ENCODE measurements around the gene POLH. TPM values are rescaled to one million over a fixed set of nuclear protein-coding genes. Genes with fewer than 3 reads are reported as not detected.

POLH gene
- total and polyA plus RNA-seq, 9 of the 15 experiments (the other 6 are each of a cell fraction or from before 2014, with no cell fraction given), result 5.8 to 31.6 (median 20.6) TPM

DNA sequence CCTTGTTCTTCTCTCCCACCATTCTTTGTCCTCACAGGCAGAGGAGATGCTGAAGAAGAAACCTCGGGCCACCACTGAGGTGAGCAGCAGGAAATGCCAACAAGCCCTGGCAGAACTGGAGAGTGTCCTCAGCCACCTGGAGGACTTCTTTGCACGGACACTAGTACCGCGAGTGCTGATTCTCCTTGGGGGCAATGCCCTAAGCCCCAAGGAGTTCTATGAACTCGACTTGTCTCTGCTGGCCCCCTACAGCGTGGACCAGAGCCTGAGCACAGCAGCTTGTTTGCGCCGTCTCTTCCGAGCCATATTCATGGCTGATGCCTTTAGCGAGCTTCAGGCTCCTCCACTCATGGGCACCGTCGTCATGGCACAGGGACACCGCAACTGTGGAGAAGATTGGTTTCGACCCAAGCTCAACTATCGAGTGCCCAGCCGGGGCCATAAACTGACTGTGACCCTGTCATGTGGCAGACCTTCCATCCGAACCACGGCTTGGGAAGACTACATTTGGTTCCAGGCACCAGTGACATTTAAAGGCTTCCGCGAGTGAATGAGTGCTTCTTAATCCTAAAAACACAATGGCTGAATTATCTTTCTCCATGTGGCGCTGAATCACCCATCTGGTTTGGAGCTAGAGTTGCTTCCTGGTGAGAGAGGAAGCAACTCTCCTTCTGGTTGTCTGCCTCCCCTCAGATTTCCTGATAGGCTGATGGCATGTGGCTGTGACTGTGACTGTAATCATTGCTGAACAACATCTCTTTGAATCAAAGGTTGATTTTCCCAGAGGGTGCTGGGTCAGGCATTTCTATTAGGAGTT, 64.2 kb downstream of the POLH start (continued):
- TF ChIP-seq, protein P1, sequence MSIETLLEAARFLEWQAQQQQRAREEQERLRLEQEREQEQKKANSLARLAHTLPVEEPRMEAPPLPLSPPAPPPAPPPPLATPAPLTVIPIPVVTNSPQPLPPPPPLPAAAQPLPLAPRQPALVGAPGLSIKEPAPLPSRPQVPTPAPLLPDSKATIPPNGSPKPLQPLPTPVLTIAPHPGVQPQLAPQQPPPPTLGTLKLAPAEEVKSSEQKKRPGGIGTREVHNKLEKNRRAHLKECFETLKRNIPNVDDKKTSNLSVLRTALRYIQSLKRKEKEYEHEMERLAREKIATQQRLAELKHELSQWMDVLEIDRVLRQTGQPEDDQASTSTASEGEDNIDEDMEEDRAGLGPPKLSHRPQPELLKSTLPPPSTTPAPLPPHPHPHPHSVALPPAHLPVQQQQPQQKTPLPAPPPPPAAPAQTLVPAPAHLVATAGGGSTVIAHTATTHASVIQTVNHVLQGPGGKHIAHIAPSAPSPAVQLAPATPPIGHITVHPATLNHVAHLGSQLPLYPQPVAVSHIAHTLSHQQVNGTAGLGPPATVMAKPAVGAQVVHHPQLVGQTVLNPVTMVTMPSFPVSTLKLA (conservative IDR thresholded peaks at IDR 0.05), result peak; percentile 69 to 88
- TF ChIP-seq BCL6 (CRISPR knock-in tag; IDR thresholded peaks at IDR 0.05), result no peak
- TF ChIP-seq MCM7 (IDR thresholded peaks at IDR 0.05), result no peak
- TF ChIP-seq EGR1 (conservative IDR thresholded peaks at IDR 0.05), result no peak
- peak; percentile 51 for TF ChIP-seq C11orf30 (IDR thresholded peaks at IDR 0.05; ENCODE audit: low read depth)
- TF ChIP-seq DMBX1 (CRISPR knock-in tag; IDR thresholded peaks at IDR 0.05; ENCODE audit: borderline replicate concordance), result peak; percentile 76
- peak; percentile 18; the same call in 1 of the 2 replicates for TF ChIP-seq SUPT5H (IDR thresholded peaks at IDR 0.05)
- TF ChIP-seq, protein P2, sequence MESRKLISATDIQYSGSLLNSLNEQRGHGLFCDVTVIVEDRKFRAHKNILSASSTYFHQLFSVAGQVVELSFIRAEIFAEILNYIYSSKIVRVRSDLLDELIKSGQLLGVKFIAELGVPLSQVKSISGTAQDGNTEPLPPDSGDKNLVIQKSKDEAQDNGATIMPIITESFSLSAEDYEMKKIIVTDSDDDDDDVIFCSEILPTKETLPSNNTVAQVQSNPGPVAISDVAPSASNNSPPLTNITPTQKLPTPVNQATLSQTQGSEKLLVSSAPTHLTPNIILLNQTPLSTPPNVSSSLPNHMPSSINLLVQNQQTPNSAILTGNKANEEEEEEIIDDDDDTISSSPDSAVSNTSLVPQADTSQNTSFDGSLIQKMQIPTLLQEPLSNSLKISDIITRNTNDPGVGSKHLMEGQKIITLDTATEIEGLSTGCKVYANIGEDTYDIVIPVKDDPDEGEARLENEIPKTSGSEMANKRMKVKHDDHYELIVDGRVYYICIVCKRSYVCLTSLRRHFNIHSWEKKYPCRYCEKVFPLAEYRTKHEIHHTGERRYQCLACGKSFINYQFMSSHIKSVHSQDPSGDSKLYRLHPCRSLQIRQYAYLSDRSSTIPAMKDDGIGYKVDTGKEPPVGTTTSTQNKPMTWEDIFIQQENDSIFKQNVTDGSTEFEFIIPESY (CRISPR knock-in tag; IDR thresholded peaks at IDR 0.05), result peak; percentile 84
- TF ChIP-seq, protein P3, sequence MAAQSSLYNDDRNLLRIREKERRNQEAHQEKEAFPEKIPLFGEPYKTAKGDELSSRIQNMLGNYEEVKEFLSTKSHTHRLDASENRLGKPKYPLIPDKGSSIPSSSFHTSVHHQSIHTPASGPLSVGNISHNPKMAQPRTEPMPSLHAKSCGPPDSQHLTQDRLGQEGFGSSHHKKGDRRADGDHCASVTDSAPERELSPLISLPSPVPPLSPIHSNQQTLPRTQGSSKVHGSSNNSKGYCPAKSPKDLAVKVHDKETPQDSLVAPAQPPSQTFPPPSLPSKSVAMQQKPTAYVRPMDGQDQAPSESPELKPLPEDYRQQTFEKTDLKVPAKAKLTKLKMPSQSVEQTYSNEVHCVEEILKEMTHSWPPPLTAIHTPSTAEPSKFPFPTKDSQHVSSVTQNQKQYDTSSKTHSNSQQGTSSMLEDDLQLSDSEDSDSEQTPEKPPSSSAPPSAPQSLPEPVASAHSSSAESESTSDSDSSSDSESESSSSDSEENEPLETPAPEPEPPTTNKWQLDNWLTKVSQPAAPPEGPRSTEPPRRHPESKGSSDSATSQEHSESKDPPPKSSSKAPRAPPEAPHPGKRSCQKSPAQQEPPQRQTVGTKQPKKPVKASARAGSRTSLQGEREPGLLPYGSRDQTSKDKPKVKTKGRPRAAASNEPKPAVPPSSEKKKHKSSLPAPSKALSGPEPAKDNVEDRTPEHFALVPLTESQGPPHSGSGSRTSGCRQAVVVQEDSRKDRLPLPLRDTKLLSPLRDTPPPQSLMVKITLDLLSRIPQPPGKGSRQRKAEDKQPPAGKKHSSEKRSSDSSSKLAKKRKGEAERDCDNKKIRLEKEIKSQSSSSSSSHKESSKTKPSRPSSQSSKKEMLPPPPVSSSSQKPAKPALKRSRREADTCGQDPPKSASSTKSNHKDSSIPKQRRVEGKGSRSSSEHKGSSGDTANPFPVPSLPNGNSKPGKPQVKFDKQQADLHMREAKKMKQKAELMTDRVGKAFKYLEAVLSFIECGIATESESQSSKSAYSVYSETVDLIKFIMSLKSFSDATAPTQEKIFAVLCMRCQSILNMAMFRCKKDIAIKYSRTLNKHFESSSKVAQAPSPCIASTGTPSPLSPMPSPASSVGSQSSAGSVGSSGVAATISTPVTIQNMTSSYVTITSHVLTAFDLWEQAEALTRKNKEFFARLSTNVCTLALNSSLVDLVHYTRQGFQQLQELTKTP (IDR thresholded peaks at IDR 0.05; ENCODE audit: low read depth in 1 of 2, partially characterized antibody in 2 of 2), result peak in 1 of 2 experiments; percentile 37
- TF ChIP-seq TRIM24 (IDR thresholded peaks at IDR 0.05), result peak in 1 of 2 experiments; percentile 56; a peak in 1 of 4 replicates
- TF ChIP-seq ZNF584 (CRISPR knock-in tag; IDR thresholded peaks at IDR 0.05; ENCODE audit: low read depth), result peak; percentile 79
- no peak for TF ChIP-seq NCOA2 (IDR thresholded peaks at IDR 0.05; ENCODE audit: partially characterized antibody in 2 of 2)
- TF ChIP-seq ZNF41 (CRISPR knock-in tag; conservative IDR thresholded peaks at IDR 0.05), result no peak
- TF ChIP-seq, protein P4, sequence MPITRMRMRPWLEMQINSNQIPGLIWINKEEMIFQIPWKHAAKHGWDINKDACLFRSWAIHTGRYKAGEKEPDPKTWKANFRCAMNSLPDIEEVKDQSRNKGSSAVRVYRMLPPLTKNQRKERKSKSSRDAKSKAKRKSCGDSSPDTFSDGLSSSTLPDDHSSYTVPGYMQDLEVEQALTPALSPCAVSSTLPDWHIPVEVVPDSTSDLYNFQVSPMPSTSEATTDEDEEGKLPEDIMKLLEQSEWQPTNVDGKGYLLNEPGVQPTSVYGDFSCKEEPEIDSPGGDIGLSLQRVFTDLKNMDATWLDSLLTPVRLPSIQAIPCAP (CRISPR knock-in tag; IDR thresholded peaks at IDR 0.05; ENCODE audit: borderline replicate concordance), result no peak
- no peak for TF ChIP-seq POLR2A (conservative IDR thresholded peaks at IDR 0.05)
- TF ChIP-seq ZNF431 (CRISPR knock-in tag; IDR thresholded peaks at IDR 0.05), result no peak
- no peak; a peak in 1 of 4 replicates for TF ChIP-seq RAD21 (CRISPR knock-in tag; conservative IDR thresholded peaks at IDR 0.05 in 1 of 2, IDR thresholded peaks at IDR 0.05 in 1 of 2)
- TF ChIP-seq TEAD2 (tag; IDR thresholded peaks at IDR 0.05), result no peak
- TF ChIP-seq HMGN3 (IDR thresholded peaks at IDR 0.05; ENCODE audit: borderline replicate concordance, extremely low read depth, insufficient read length, low read depth, low read length), result no peak
- peak; percentile 76; the same call in 1 of the 2 replicates for TF ChIP-seq MTA3 (IDR thresholded peaks at IDR 0.05; ENCODE audit: borderline replicate concordance)
